Activated CD4-positive, alpha-beta T cell treated with anti-CD3 and anti-CD28 coated beads, Interleukin-2, amount 50 U/mL, for 1 hour (primary cell): ENCODE data around the gene ACTN1.

Experiments used
- DNase-seq: peaks from one replicate; pipeline ENCODE4 v3.0.0-alpha.2; 2020

Gene ACTN1

DNA sequence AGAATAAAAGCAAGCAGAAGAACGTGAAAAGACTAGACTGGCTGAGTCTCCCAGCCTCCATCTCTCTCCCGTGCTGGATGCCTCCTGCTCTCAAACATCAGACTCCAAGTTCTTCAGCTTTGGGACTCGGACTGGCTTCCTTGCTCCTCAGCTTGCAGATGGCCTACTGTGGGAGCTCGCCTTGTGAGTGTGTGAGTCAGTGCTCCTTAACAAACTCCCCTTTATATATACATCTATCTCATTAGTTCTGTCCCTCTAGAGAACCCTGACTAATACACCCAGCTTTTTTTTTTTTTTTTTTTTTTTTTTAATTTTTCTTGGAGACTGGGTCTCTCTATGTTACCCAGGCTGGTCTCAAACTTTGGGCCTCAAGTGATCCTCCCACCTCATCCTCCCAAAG lies 46.9 kb downstream of the ACTN1 start:
- no peak for DNase-seq

GRCh38 chr14:68931474-68932051 lies 47.5 kb downstream of the ACTN1 start:
- DNase-seq = no peak

- DNase-seq = no peak
These were observed 48.0 kb downstream of the ACTN1 start for GRCh38 chr14:68931063-68931462.

DNA sequence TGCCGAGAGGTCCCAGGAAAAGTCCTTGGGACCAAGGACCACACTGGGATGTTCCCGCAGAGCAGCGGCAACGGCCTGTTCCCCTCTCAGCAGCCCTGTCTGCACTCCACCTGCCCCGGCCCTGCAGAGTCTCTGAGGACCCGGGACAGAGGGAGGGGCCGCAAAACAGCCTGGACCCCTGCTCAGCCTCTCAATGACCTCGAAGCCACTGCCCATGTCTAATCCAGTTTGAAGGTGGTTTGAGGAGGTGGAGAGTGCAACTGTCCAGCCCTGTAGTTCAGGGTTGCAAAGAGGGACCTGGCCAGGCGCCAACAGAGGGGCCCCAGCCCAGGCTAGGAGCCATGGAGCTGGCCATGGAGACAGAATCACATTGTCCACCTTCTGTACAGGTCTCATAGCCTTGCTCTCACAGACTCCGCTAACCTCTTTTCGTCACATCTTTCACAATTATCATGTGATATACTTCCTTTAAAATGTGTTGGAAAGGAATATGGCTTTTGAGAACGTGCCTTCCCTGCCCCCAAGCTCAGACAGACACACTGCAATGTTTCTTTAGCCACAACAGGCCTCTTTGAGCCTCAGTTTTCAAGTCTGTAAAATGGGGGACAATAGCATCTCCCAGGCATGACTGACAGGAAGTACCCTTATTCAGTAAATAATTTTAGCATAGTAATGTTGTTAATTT lies 49.3 kb downstream of the ACTN1 start:
- no peak for DNase-seq

GRCh38 chr14:68928770-68929550 lies 50.1 kb downstream of the ACTN1 start:
- no peak for DNase-seq

- no peak for DNase-seq
These were observed 51.0 kb downstream of the ACTN1 start for GRCh38 chr14:68927956-68928675.

DNA sequence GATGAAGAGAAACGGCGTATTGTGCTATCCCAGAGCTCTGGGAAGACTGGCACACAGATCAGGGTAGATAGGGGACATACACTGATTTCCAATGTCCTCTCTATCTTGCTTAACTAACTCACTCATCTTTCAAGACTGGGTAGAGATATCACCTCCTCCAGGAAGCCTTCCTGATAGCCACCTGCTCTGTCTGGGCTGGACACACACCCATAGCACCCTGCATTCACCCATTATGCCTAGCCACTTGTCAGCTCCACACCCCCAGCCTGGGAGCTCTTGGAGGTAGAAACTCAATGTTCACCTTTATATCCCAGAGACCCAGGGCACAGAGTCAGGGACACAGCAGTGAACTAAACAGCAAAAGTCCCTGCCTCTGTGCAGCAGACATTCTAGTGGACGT lies 52.0 kb downstream of the ACTN1 start:
- no peak for DNase-seq

- no peak for DNase-seq
These were observed 52.9 kb downstream of the ACTN1 start for GRCh38 chr14:68926236-68926635.

DNA sequence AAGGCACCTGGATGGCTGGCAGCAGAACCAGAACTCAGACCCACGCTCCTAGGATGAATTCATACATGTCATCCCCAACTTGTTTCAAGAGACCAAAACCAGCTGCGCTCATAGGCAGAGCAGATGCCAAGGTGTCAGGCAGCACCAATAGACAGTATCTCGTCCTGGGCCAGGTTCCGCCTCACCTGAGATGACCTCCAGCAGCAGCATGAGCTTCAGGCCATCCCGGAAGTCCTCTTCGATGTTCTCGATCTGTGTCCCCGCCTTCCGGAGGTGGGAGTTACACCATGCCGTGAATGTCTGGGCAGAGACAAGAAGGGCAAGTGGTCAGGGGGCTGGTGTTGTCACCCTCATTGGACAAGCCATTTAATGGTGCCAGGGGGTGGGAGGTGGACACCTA lies 53.7 kb downstream of the ACTN1 start:
- no peak for DNase-seq

DNA sequence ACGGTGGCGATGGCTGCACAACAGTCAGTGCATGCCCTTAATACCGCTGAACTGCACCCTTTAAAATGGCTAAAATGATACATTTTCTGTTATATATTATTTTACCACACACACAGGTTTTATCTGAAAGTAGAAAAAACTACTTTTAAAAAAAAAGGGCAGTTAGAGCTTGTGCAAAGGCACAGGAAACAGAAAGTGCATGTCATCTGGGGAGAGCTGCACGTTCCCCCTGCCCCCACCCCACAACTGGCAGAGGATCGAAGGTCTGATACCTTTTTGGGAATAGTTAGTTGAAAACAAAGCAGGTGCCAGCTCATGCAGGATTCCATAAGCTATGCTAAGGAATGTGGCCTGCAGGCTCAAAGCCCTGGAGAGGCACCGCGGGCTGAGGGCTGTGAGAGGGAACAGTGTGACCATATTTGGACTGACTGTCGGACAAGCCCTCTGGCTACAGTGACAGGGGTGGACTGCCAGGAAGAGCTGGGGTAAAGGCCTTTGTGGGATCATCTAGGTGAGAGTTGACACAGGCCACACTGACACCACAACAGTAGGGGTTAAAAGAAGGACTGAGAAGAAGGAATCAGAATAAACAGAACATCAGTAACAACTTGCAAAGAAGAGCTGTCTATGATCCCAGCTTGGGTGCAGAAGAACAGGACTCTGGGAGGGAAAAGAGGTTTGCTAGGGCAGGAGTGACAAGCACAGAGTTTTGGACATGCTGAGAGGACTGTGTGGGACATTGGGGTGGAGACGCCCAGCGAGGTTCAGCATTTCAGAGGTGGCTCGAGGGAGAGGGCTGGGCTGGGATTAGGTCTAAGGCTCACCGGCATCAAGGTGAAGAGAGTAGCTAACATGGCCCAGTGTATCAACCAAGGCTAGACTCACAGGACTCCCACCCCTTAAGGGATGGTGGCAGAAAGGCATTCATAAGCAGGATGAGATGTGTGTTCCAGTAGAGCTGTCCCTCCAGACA lies 54.6 kb downstream of the ACTN1 start:
- no peak for DNase-seq

DNA sequence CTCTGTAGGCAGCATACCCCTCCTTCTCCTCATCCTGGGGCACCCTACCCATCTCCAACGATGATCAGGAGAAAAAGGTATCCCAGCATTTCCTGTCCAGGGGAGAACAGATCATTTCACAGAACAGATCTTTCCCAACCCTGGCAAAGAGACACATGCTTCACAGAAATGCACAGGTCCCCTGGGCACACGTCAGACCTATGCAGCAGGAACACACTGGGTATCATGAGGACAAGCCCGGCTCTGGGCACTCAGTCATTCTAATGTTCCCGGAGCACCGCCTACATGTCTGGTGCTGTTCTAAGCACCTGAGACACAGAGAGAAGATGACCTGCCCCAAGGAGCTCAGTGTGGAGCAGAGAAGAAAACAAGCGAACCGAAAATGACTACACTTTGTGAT lies 56.2 kb downstream of the ACTN1 start:
- DNase-seq = no peak

GRCh38 chr14:68922201-68922621 lies 56.9 kb downstream of the ACTN1 start:
- DNase-seq = no peak

GRCh38 chr14:68921666-68922065 lies 57.4 kb downstream of the ACTN1 start:
- DNase-seq = no peak

DNA sequence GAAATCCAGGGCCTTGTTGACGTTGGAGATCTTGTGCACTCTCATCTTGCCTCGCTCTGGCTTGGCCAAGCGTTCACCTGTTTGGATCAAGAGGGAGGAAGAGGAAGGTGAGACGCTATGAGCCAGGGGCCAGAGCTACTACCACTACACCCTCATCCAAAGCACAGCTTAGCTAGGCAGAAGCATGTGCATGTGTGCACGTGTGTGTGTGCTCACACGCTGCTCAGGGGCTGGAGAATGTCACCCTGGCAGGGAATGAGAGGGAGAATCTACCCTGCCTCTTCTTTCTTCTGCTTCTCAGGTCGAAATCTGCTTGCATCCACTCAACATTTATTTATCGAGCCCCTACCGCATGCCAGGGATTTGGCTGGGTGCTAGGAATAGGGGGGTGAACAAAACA lies 58.1 kb downstream of the ACTN1 start:
- no peak for DNase-seq

DNA sequence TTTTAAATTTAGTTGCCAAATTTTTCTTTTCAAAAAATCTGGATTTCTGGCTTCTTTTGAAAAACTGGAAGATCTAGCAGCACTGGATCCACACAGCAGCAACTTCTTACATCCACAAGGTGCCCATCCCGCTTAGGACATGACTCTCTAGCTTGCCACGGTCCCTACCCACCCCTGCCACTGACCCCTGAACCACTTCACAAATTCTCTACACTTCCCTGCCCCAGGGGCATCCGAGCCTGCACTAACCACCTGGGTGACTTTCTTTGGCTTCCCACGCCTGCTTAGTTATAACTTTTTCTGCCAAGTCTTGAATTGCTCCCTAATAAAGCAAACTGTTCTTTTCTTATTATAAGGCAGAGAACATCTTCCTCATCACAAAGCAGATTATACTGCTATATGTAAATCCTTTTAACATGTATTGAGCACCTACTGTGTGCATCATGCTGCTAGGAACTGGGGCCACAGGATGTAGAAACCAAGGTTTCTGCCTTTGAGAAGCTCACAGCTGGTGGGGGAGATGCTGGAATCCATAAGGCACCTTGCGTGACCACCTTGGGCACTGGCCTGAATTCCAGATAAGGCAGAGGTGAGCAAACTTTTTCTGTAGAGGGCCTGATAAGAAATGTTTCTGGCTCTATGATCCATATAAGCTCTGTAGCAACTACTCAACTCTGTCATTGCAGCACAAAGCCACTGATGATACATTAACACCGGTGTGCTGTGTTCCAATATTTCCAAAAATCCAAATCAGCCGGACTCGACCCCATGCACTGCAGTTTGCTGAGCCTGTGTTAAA lies 59.8 kb downstream of the ACTN1 start:
- DNase-seq = no peak

GRCh38 chr14:68918612-68919011 lies 60.5 kb downstream of the ACTN1 start:
- DNase-seq = no peak

- no peak for DNase-seq
These were observed 62.7 kb downstream of the ACTN1 start for GRCh38 chr14:68916358-68916941.

GRCh38 chr14:68913516-68913915 lies 65.6 kb downstream of the ACTN1 start:
- no peak for DNase-seq

GRCh38 chr14:68911594-68912227 lies 67.4 kb downstream of the ACTN1 start:
- peak; percentile 80 for DNase-seq

DNA sequence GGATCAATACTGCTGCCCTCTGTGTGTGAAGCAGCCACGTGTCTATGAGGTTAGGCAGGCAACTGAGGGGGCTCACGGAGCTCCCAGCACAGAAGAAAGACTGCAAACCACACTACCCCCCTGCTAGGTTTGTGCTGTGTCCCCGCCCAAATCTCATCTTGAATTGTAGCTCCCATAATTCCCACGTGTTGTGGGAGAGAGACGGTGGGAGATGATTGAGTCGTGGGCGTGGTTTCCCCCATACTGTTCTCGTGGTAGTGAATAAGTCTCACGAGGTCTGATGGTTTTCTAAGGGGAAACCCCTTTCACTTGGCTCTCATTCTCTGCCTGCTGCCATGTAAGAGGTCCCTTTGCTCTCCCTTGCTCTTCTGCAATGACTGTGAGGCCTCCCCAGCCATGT lies 68.6 kb downstream of the ACTN1 start:
- no peak for DNase-seq

DNA sequence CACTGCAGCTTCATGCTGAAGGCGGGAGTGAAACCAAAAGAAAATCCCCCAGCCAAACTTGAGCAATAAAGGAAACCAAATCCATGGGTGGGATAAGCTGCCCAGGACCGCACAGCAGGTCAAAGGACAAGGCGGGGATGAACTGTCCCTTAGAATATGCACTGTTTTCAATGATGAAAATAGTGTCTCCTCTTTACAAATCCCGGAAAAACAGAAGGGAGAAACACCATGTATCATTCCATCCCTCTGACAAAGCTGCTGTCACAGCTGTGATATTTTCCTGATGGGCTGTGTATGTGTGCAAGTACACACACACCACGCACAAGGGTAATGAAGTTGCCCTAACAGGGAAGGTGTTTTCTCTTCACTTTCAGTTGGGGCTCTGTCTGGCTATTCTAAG lies 70.3 kb downstream of the ACTN1 start:
- no peak for DNase-seq
